Motor neuron (in vitro differentiated cells): Measurements from ENCODE around the gene MIDN. TPM values are rescaled to one million over a fixed set of nuclear protein-coding genes. Genes with fewer than 3 reads are reported as not detected.
"Not testable (repeated sequence)": the region's sequence is repeated elsewhere in the genome, so short reads cannot be mapped to it uniquely, and the experiment has no call there.

Source experiments
- ATAC-seq, 8 experiments: fragments of 200-7000 bp; cut with Tn5 transposase; replicated peaks in 6 of 8; 2 replicates each; pipeline ENCODE4 v1.8.0; 2021; ENCODE audit warnings: mild to moderate bottlenecking in 8 of 8, moderate library complexity in 8 of 8
- H3K27ac ChIP-seq, 2 donors: fragments of 250-450 bp; sonication (Bioruptor Pico); 2 replicates each; pipeline ENCODE4 v1.9.0; 2021; ENCODE audit warnings: antibody characterized with exemption in 2 of 2, mild to moderate bottlenecking in 2 of 2, moderate library complexity in 1 of 2
- H3K4me1 ChIP-seq, 2 donors: fragments of 250-450 bp; sonication (Bioruptor Pico); replicated peaks in 1 of 2; 2 replicates each; pipeline ENCODE4 v1.6.1; 2021; ENCODE audit warnings: antibody characterized with exemption in 2 of 2, mild to moderate bottlenecking in 2 of 2, moderate library complexity in 1 of 2
- H3K4me3 ChIP-seq, 5 donors: fragments of 250-450 bp; sonication (Bioruptor Pico); 2 replicates each; pipeline ENCODE4 v1.9.0; 2021; ENCODE audit warnings: antibody characterized with exemption in 5 of 5, mild to moderate bottlenecking in 5 of 5, moderate library complexity in 4 of 5
- WGBS, 10 experiments: fragments of 450-650 bp; shearing (Covaris generic); methylation state at CpG; one replicate each; pipeline ENCODE4 v1.0.0; 2022; 5-methylcytosine and 5-hydroxymethylcytosine counted together
- in situ Hi-C, 9 experiments: fragments of 400-800 bp; cut with MboI; loops; one replicate each; pipeline ENCODE4 v1.15.0; 2021; ENCODE audit warnings: low sequenced_read_pairs in 9 of 9, low pct_unique_long_range_greater_than_20kb in 2 of 9; ENCODE audit not compliant: unreplicated experiment in 9 of 9
- total RNA-seq, 8 experiments: library from RNA; unstranded; fragments of 300-600 nt; gene quantifications; 2 replicates each; pipeline versions ENCODE4 v1.2.3 to v1.2.4, GENCODE V29; 2022

MIDN gene
- total RNA-seq, 8 experiments from 2014 or later = 15.0 to 78.9 (median 35.1) TPM

DNA sequence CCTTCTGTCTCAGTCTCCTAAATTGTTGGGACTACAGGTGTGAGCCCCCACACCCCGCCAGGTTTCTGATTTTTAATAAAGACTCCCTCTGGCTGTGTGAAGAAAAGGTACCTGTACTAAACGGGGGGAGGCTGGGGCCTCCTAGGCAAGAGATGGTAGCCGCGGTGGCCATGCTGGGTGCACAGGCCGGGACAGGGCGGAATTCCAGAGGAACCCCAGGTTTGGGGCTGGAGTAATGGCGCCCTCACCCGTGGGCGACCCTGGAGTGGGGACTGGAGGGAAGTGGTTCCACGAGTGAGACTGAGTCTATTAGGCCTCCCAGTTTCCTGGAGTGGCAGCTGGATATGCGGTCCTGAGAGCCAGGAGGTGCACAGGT is 9.0 kb upstream of the MIDN start:
- Histone ChIP-seq H3K4me1 (peaks cover 34 to 49% of the 10 kb centered on the region in 2 donors), H3K4me3 (peak overlapping the region in 1 of 5 donors; percentile 33)
- WGBS, 10 experiments = 57 to 89% (median 73%) methylated on average over 1 to 4 of the region's 11 CpGs; no CpG with 5 or more reads in 6 of the 10 experiments

GRCh38 chr19:1239796-1240737 is 8.3 kb upstream of the MIDN start:
- Histone ChIP-seq H3K4me1 (peaks cover 40 to 56% of the 10 kb centered on the region in 2 donors), H3K27ac (peak overlapping the region; percentile 90), H3K4me3 (peak overlapping the region; percentile 20 to 35 (median 30))
- WGBS, 10 experiments = 1 to 79% (median 12%) methylated on average over 2 to 29 of the region's 84 CpGs; no CpG with 5 or more reads in 6 of the 10 experiments
- peak; percentile 40 to 62 (median 47) for ATAC-seq
- in situ Hi-C loops = no loop called here

More for the DNA sequence above, 9.0 kb upstream of the MIDN start:
- in situ Hi-C loops = no loop called here
- no peak for ATAC-seq
- peak overlapping the region; percentile 90 for H3K27ac ChIP-seq

DNA sequence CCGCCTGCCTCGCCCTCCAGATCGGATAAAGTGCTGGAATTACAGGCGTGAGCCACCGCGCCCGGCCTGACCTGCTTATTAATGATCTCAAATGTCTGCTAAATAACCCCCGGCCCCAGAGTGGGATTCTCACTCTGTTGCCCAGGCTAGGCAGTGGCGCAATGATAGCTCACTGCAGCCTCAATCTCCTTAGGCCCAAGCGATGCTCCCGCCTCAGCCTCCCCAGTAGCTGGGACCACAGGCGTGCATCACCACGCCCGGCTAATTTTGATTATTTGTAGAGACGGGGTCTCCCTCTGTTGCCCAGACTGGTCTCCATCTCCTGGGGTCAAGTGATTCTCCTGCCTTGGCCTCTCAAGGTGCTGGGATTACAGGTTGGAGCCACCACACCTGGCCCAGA is 7.5 kb upstream of the MIDN start:
- no peak overlapping the region for H3K27ac ChIP-seq

DNA sequence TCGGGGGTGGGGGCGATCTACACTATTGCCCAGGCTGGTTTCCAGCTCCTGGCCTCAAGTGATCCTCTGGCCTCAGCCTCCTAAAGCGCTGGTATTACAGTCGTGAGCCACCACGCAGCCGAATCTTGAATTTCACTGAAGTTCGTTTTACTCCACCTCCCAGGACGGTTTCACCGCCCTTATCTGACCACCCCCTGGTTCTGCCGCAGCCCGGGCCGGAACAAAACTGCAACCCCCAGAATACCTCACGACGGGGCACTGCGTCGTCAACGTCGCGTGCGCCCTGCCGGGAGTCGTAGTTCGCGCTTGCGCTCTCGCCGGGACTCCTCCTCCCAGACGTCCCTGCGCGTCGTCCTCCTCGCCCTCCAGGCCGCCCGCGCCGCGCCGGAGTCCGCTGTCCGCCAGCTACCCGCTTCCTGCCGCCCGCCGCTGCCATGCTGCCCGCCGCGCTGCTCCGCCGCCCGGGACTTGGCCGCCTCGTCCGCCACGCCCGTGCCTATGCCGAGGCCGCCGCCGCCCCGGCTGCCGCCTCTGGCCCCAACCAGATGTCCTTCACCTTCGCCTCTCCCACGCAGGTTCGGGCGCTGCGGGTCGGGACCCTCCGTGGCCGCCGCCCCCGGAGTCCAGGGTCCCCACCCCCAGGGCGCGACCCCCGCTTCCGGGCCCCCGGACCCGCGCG is 6.8 kb upstream of the MIDN start, which contains the start of gene ATP5F1D:
Gene ATP5F1D, plus strand, starts transcription at position 335 of the 679 bp plus-strand sequence. Its CDS starts 100 bp downstream, at position 435.
- Histone ChIP-seq H3K27ac (peak within 1 kb of the TSS; percentile 58 to 65), H3K4me3 (peak within 1 kb of the TSS; percentile 73 to 97 (median 96)), H3K4me1 (peaks cover 32 to 59% of the 10 kb centered on the region in 2 donors)
- in situ Hi-C loops = no loop called here
- WGBS, 10 experiments = 0 to 17% (median 1%) methylated on average over 2 to 23 of the region's 79 CpGs; no CpG with 5 or more reads in 3 of the 10 experiments
- peak; percentile 34 to 71 (median 44) for ATAC-seq

More for the DNA sequence above, 7.5 kb upstream of the MIDN start:
- ATAC-seq = no peak
- H3K4me3 ChIP-seq = peak overlapping the region in 2 of 5 donors; percentile 96 to 97
- peaks cover 37 to 56% of the 10 kb centered on the region in 2 donors for H3K4me1 ChIP-seq
- in situ Hi-C loops = no loop called here
- 20 to 100% (median 80%) methylated on average over 1 to 3 of the region's 15 CpGs; no CpG with 5 or more reads in 6 of the 10 experiments for WGBS, 10 experiments

DNA sequence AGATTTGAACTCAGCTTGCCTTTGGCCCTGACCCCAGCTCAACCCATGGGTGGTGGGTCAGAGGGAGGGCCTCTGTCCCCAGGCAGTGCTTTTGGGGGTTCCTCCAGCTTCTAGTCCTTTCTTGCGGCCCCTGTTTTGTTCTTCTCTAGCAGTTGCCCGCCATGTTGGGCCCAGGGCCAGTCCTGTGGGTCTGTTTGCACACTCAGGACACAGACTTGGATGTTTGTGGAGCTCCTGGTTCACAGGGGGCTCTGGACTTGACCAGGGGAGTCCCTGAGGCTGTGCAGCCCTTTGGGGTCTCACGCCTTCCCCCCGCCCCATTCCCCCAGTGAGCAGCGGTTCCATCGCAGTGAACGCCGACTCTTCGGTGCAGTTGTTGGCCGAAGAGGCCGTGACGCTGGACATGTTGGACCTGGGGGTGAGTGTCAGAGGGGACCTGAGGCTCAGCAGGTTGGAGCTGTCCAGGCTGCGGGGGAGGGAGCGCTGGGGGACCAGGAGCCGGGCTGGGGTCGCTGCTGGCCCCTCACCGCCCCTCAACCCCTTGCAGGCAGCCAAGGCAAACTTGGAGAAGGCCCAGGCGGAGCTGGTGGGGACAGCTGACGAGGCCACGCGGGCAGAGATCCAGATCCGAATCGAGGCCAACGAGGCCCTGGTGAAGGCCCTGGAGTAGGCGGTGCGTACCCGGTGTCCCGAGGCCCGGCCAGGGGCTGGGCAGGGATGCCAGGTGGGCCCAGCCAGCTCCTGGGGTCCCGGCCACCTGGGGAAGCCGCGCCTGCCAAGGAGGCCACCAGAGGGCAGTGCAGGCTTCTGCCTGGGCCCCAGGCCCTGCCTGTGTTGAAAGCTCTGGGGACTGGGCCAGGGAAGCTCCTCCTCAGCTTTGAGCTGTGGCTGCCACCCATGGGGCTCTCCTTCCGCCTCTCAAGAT is 4.4 kb upstream of the MIDN start:
- in situ Hi-C loops = no loop called here
- Histone ChIP-seq H3K4me3 (peak overlapping the region in 4 of 5 donors; percentile 1 to 2 (median 1)), H3K27ac (peak overlapping the region; percentile 57 to 64), H3K4me1 (peaks cover 27 to 57% of the 10 kb centered on the region in 2 donors)
- WGBS, 10 experiments = 0 to 100% (median 56%) methylated on average over 1 to 12 of the region's 33 CpGs; no CpG with 5 or more reads in 5 of the 10 experiments
- ATAC-seq = peak; percentile 1 to 33 (median 20)

GRCh38 chr19:1244693-1245451 is 3.5 kb upstream of the MIDN start:
- Histone ChIP-seq H3K27ac (peak overlapping the region; percentile 57 to 64), H3K4me3 (peak overlapping the region in 4 of 5 donors; percentile 1 to 2 (median 1)), H3K4me1 (peaks cover 20 to 50% of the 10 kb centered on the region in 2 donors)
- WGBS, 10 experiments = no CpG with 5 or more reads among the region's 31 CpGs
- in situ Hi-C loops = no loop called here
- ATAC-seq = no peak

- 80% methylated on average over 1 of the region's 26 CpGs; no CpG with 5 or more reads in 9 of the 10 experiments for WGBS, 10 experiments
- peak overlapping the region in 1 of 2 donors; percentile 16 for H3K27ac ChIP-seq
- in situ Hi-C loops = no loop called here
- peaks cover 19 to 46% of the 10 kb centered on the region in 2 donors for H3K4me1 ChIP-seq
- peak in 2 of 8 experiments; percentile 0 for ATAC-seq
- H3K4me3 ChIP-seq = no peak overlapping the region
These were observed 2.7 kb upstream of the MIDN start for GRCh38 chr19:1245494-1246264.

GRCh38 chr19:1246265-1247087 is 1.9 kb upstream of the MIDN start:
- H3K4me3 ChIP-seq, in situ Hi-C loops: not testable (repeated sequence)
- Histone ChIP-seq H3K27ac (peak overlapping the region in 1 of 2 donors; percentile 16), H3K4me1 (peaks cover 15 to 43% of the 10 kb centered on the region in 2 donors)
- ATAC-seq = peak in 2 of 8 experiments; percentile 0 to 2
- WGBS, 10 experiments = 81 to 96% (median 94%) methylated on average over 3 to 11 of the region's 27 CpGs; no CpG with 5 or more reads in 4 of the 10 experiments

DNA sequence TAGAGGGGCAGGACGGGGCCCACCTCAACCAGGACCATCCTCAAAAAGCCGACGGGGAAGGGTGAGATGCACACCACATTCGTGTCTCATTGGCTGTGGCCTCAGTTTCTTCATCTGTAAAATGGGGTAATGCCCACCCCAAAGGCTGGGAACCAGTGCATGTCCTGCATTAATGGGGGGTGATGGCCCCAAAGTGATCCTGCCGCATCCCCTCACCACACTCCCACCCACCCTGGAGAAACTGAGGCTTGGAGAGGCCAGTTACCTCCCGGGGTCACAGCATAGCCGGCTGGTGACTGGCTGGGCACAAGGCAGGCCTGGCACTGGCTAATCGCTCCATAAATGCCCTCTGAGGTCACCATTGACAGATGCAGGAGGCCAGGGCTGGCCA is 640 bp upstream of the MIDN start:
- WGBS, 10 experiments = 100% methylated on average over 1 of the region's 8 CpGs; no CpG with 5 or more reads in 7 of the 10 experiments
- H3K4me3 ChIP-seq = peak overlapping the region; percentile 56 to 93 (median 65)
- peaks cover 21 to 39% of the 10 kb centered on the region in 2 donors for H3K4me1 ChIP-seq
- peak overlapping the region; percentile 98 for H3K27ac ChIP-seq
- in situ Hi-C loops = no loop called here
- ATAC-seq = no peak

- Histone ChIP-seq H3K4me1 (peaks cover 30 to 49% of the 10 kb centered on the region in 2 donors), H3K27ac (peak overlapping the region; percentile 98), H3K4me3 (peak overlapping the region; percentile 56 to 93 (median 65))
- WGBS, 10 experiments = no CpG with 5 or more reads among the region's 74 CpGs
- peak; percentile 1 to 21 (median 6) for ATAC-seq
- in situ Hi-C loops = no loop called here
These were observed 459 bp downstream of the MIDN start for GRCh38 chr19:1248786-1249297.
